ENCODE results near the gene SPATA31E1.
"Not testable (repeated sequence)": the region's sequence is repeated elsewhere in the genome, so short reads cannot be mapped to it uniquely, and the experiment has no call there.

SPATA31E1 gene

DNA sequence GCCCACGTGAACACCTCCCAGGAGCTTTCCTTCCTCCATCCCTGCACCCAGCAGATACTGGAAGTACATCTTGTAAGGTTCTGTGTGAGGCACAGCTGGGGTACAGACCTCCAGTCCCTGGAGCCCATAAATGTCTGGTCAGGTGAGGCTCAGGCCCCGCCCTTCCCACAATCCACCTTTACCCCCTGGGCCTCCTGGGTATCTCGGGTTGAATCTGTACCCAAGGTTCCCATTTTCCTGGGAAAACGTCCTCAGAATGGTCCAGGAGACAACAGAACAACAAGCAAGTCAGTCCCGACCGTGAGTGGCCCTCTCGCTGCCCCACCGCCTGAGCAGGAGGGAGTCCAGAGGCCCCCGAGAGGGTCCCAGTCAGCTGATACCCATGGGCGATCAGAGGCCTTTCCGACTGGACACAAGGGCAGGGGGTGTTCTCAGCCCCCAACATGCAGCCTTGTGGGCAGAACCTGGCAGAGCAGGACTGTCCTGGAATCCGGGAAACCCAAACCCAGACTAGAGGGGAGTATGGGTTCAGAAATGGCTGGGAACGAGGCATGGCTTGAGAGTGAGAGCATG lies 4.3 kb downstream of the SPATA31E1 start:
- no peak for DNase-seq

DNA sequence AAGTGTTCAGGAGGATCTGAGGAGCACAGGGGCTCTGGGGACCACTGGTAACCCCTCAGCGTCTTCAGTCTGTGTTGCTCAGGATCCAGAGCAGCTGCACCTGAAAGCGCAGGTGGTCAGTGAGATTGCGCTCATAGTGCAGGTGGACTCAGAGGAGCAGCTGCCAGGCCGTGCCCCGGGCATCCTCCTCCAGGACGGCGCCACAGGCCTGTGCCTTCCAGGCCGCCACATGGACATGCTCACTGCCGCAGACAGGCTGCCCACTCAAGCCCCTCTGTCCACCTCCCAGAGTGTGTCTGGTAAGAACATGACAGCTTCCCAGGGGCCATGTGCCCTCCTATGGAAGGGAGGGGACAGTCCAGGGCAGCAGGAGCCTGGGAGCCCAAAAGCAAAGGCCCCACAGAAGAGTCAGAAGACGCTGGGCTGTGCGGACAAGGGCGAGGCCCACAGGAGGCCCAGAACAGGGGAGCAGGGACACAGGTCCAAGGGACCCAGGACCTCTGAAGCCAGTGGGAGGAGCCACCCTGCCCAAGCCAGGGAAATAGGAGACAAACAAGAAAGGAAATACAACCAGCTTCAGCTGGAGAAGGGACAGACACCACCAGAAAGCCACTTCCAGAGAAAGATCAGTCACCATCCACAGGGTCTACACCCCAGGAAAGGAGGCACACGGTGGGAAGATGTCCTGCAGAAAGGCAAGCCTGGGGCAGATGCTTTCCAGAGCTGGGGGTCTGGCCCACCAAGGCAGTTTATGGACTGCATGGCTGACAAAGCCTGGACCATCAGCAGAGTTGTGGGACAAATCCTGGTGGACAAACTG lies 5.2 kb downstream of the SPATA31E1 start:
- no peak for DNase-seq

- no peak for DNase-seq
Measured at GRCh38 chr9:87888501-87888900, 5.8 kb downstream of the SPATA31E1 start.

DNA sequence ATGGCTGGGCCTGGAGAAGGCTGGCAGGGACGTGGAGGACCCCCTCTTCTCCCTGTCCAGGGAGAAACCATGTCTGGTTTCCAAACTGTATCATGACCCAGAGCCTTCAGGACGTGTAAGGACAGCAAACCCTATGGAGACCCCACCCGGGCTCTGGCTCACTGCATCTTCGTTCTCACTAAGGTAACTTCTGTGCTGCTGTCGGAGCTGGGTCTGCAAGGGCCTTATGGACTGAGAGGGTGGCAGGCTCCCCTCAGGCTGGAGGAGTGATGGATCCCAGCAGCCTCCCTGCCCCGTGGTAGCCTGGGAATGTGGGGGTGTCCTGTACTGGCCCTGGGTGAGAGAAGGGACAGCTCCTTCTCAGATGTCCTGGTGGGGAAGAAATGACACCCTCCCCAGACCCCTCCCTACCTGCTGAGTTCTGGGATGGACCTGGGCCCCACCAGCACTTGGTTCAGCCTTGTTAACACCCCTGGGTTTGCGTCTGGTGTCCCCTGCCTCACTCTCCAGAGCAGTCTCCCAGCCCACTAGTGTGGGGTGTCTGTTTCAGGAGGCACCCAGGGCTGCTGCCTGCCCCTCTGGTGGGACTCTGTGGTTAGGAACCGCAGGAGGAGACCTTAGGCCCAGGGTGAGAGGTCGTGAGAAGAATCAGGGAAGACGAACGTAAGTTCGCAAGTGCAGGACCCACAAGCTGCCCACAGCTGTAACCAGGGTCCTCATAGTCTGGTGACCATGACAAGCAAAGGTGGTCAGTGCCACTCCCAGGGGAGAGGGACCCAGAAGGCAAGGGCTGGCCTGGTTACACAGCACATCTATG lies 6.6 kb downstream of the SPATA31E1 start:
- no peak for DNase-seq

DNA sequence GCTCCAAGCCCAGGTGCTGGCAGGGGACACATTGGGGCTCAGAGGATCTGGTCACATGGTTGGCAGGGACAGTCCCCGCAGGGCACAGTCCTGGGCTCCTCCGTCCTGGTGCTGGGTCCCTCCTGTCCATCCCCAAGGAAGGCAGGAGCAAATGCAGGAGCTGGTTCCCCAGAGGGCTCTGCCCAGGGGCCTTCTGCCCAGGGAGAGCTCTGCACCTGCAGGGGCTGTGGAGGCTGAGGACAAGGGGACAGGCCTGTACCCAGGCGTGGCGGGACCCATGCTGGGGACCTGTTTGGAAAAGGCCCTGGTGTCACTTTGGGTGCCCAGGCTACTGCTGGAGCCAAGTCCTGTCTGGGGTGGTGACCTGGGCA lies 7.2 kb downstream of the SPATA31E1 start:
- no peak for DNase-seq

- no peak for DNase-seq
Measured at GRCh38 chr9:87890837-87891236, 8.2 kb downstream of the SPATA31E1 start.

- DNase-seq: no peak
Measured at GRCh38 chr9:87891754-87892153, 9.1 kb downstream of the SPATA31E1 start.

DNA sequence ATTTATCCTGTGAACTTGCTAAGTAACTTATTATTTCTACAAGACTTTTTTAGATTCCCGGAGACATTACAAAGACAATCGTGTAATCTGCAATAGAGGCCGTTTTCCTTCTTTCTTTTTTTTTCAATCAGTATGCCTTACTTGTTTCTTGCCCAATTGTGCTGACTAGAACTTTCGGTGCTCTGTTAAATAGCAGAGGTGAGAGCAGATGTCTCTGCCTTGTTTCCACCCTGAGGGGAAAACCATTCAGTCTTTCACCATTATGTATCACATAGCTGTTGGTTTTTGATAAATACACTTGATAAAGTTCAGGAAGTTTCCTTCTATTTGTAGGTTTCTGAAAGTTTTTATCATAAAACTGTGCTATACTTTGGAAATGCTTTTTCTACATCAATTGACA lies 10.3 kb downstream of the SPATA31E1 start:
- DNase-seq: no peak

DNA sequence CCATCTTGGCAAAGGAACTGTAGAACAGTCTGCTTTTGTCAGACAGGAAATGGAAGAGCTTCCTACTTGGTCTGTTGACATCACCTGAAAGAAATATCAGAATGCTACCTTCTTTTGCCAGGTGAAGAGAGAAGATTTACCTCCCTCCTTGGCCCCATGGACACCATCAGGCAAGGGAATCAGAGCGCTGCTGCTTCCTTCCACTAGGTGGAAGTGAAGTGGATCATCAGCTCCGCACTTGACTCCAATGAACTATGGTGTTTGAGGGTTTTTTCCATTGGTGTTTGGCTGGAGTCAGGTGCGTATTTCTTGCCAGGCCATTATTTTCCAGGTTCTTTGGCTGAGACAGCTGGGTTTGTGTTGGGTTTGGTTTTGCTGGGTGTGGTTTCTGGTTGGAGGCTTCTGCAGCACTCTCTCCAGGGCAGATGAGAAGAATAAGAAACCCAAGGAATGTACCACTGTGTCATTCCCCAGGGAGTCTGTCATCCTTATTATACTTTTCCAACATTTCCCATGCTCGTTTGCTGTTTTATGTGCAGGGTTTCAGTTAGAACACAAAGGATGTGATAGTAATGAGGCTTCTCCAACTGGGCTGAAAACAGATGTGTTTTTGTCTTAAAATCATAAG lies 12.4 kb downstream of the SPATA31E1 start:
- DNase-seq: no peak

- DNase-seq: no peak
Measured at GRCh38 chr9:87896891-87897290, 14.2 kb downstream of the SPATA31E1 start.

- DNase-seq: no peak
Measured at GRCh38 chr9:87898151-87898550, 15.5 kb downstream of the SPATA31E1 start.

DNA sequence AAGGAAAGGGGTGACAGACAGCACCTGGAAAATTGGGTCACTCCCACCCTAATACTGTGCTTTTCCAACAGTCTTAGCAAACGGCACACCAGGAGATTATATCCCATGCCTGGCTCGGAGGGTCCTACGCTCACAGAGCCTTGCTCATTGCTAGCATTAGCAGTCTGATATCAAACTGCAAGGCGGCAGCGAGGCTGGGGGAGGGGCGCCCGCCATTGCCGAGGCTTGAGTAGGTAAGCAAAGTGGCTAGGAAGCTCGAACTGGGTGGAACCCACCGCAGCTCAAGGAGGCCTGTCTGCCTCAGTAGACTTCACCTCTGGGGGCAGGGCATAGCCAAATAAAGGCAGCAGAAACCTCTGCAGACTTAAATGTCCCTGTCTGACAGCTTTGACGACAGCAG lies 19.7 kb downstream of the SPATA31E1 start:
- DNase-seq: not testable (repeated sequence)

- no peak for DNase-seq
Measured at GRCh38 chr9:87909310-87910041, 26.8 kb downstream of the SPATA31E1 start.

DNA sequence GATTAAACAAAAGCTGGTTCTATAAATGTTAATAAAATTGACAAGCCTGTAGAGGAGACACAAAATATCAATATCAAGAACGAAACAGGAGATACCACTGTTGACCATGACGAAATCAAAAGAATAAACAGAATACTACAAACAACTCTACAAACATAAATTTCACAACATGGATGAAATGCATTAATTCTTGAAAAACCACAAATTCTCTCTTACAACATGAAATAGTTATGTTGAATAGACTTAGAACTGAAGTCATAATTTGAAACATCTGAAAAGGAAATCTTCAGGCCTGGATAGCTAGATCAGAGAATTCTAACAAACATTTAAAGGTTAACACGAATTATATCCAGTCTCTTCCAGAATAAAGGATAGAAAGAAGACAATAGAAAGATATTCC lies 28.1 kb downstream of the SPATA31E1 start:
- no peak for DNase-seq

- DNase-seq: not testable (repeated sequence)
Measured at GRCh38 chr9:87917662-87918061, 35.0 kb downstream of the SPATA31E1 start, which contains the start of gene SPATA31C1. TSS of gene SPATA31C1 (plus strand) at chr9:87917962.

DNA sequence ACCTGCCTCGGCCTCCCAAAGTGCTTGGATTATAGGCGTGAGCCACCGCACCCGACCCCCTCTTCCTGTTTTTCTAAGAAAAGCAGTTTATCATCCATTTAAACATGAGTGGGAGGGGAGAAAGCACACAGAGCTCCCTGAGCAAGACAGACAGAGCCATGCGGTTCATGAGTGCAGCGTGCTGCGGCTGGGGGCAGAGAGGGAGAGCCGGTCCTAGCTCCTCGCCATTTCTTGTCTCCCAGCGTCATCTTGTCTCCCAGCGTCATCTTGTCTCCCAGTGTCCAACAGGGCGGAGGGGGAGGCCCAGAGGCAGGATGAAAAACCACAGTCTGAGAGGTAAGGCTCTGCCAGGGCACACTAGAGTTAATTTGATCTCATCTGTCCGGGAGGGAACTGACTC lies 36.3 kb downstream of the SPATA31E1 start:
- not testable (repeated sequence) for DNase-seq

- not testable (repeated sequence) for DNase-seq
Measured at GRCh38 chr9:87921561-87921960, 38.9 kb downstream of the SPATA31E1 start.

DNA sequence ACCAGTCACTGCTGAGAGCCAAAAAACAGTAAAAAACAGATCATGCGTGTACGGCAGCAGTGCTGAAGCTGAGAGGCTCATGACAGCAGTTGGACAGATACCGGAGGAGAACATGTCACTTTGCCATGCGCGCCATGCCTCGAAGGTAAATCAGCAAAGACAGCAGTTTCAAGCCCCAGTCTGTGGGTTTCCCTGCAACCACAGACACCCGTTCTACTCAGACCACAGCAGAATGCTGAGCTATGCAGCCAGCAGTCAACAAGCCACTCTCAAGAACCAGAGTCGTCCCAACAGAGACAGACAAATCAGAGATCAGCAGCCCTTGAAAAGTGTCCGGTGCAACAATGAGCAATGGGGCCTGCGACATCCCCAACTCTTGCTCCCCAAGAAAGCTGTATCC lies 40.3 kb downstream of the SPATA31E1 start:
- DNase-seq: not testable (repeated sequence)

DNA sequence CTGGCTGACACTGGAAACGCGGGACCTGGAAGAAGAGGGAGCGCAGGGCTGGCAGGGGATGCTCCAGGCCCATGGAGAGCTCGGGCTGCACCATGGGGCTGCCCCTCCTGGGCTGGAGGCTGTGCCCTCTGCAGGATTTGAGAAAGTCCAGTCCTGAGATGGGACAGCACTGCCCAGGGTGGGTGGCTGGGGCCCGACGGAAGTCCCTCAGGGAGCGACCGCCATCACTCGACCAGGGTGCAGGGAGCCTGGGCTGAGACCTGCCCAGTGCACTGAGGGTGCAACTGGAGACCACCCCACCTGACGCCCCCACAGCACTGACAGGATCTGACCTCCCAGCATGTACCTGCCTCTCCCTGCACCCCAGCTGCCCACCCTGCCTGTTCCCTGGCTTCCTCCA lies 42.2 kb downstream of the SPATA31E1 start:
- not testable (repeated sequence) for DNase-seq

DNA sequence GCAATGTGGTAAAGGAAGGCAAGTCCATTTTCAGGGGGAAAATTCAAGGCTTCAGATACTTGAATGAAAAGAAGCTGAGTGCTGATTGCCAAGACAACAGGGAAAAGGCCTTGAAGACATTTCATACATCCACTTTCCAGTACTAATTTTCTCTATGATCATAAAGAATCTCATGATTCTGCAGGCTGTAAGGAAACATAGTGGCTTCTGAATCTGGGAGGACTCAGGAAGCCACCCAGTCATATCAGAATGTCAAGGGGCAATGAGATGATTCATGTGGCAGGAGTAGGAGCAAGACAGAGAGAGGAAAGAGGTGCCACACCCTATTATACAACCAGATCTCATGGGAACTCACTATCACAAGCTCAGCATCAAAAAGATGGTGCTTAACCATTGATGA lies 46.5 kb downstream of the SPATA31E1 start:
- not testable (repeated sequence) for DNase-seq

GRCh38 chr9:87934444-87934843 lies 51.8 kb downstream of the SPATA31E1 start:
- DNase-seq: not testable (repeated sequence)

DNA sequence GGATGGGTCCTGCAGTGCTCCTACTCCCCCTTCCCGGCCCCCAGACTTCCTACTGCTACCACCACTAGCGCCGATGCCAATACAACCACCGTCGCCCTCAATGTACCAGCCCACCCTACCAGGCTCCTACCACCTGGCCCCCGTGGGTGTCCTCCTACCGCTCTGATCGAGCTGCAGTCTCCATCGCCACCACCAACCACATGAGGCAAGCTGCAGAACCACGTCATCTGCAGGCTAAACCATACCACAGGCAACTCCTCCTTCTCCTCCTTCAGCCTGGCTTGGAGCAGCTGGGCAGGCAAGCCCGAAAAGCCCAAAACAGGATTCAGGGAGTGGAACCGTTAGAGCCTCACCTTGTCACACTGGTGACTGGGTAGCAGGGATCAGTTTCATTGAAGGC lies 54.7 kb downstream of the SPATA31E1 start:
- DNase-seq: not testable (repeated sequence)

Data from CD4-positive, alpha-beta T cell treated with Interleukin-17A for 4 hours (primary cell).